Activated T-helper 1 cell treated with anti-CD3 and anti-CD28 coated beads, Interleukin-12 subunit alpha, Interleukin-12 subunit beta, Interleukin-2, Interleukin-4 antibody, amounts not matched to agents 30 ng/mL and 10 ng/mL and 1 ng/mL, durations not matched to agents 14 hours and 24 hours and 36 hours (primary cell): ENCODE results near the gene TTLL7. TPM values are rescaled to one million over a fixed set of nuclear protein-coding genes. Genes with fewer than 3 reads are reported as not detected.
"Not testable (repeated sequence)": the region's sequence is repeated elsewhere in the genome, so short reads cannot be mapped to it uniquely, and the experiment has no call there.

Experiments
- DNase-seq: peaks from one replicate; pipeline ENCODE4 v3.0.0; 2021; ENCODE audit warnings: low spot score
- H3K27ac Mint-ChIP-seq: one replicate; pipeline ENCODE4 v1.8.0; 2021; ENCODE audit warnings: mild to moderate bottlenecking, mixed read lengths
- H3K27me3 Mint-ChIP-seq: one replicate; pipeline ENCODE4 v1.8.0; 2022; ENCODE audit warnings: mild to moderate bottlenecking, moderate library complexity, mixed read lengths; ENCODE audit not compliant: insufficient read depth
- H3K36me3 Mint-ChIP-seq: one replicate; pipeline ENCODE4 v1.8.0; 2021; ENCODE audit warnings: low read depth, mixed read lengths
- H3K4me1 Mint-ChIP-seq: one replicate; pipeline ENCODE4 v1.8.0; 2021; ENCODE audit warnings: low read depth, mixed read lengths
- H3K4me3 Mint-ChIP-seq: one replicate; pipeline ENCODE4 v1.8.0; 2021; ENCODE audit warnings: mild to moderate bottlenecking, moderate library complexity, mixed read lengths
- H3K9me3 Mint-ChIP-seq: one replicate; pipeline ENCODE4 v1.8.0; 2021; ENCODE audit warnings: mixed read lengths
- intact Hi-C: fragments of 100-400 bp; cut with micrococcal nuclease; formaldehyde crosslinking; loops from one replicate; pipeline ENCODE4 v1.15.1; 2024
- total RNA-seq: library from RNA; stranded (reverse); gene quantifications from 2 replicates; pipeline ENCODE4 v1.2.3, GENCODE V29; 2022

Gene TTLL7
- total RNA-seq, 1 donor from 2014 or later: 0.29 TPM

DNA sequence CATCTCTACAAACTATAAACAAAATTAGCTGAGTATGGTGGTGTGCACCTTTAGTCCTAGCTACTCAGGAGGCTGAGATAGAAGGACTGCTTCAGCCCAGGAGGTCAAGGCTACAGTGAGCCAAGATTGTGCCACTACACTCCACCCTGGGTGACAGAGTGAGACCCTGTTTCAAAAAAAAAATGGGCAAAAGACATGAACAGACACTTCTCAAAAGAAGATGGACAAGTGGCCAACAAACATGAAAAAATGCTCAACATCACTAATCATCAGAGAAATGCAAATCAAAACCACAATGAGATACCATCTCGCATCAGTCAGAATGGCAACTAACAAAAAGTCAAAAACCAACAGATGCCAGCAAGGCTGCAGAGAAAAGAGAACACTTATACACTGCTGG lies 15.0 kb downstream of the TTLL7 start:
- DNase-seq, H3K4me3 Mint-ChIP-seq, H3K27me3 Mint-ChIP-seq, H3K9me3 Mint-ChIP-seq, intact Hi-C loops, H3K36me3 Mint-ChIP-seq, H3K27ac Mint-ChIP-seq, H3K4me1 Mint-ChIP-seq: not testable (repeated sequence)

GRCh38 chr1:83978056-83978455 lies 20.9 kb downstream of the TTLL7 start:
- Mint-ChIP-seq H3K4me3 (no peak overlapping the region), H3K36me3 (no peaks in the 10 kb centered on the region), H3K9me3 (no peaks in the 10 kb centered on the region), H3K27me3 (no peaks in the 10 kb centered on the region), H3K27ac (no peak overlapping the region), H3K4me1 (no peaks in the 10 kb centered on the region)
- intact Hi-C loops: no loop called here
- DNase-seq: no peak

DNA sequence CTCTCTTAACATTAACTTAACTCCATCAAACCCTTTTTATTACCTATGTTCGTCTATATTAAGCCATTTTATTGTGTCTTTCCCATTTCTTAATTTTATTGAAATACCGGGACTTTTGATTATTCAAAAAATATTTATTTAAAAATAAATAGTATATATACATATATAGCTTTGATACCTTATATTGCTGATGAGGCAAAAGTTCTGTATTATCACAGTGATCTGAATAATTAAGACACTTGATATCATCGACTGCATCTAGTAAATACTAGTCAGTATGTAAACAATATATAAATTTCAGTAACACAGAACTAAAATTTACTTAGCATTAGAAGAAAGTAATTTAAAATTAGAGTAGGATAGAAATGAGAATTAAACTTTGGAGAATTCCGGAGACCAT lies 22.0 kb downstream of the TTLL7 start:
- H3K4me1 Mint-ChIP-seq: no peaks in the 10 kb centered on the region
- H3K4me3 Mint-ChIP-seq: no peak overlapping the region
- intact Hi-C loops: no loop called here
- no peaks in the 10 kb centered on the region for H3K9me3 Mint-ChIP-seq
- H3K27ac Mint-ChIP-seq: no peak overlapping the region
- H3K27me3 Mint-ChIP-seq: no peaks in the 10 kb centered on the region
- no peak for DNase-seq
- no peaks in the 10 kb centered on the region for H3K36me3 Mint-ChIP-seq

- H3K4me1 Mint-ChIP-seq: no peaks in the 10 kb centered on the region
- no peak for DNase-seq
- H3K27me3 Mint-ChIP-seq: peaks cover 5% of the 10 kb centered on the region
- H3K4me3 Mint-ChIP-seq: no peak overlapping the region
- no peak overlapping the region for H3K27ac Mint-ChIP-seq
- no peaks in the 10 kb centered on the region for H3K36me3 Mint-ChIP-seq
- intact Hi-C loops: no loop called here
- no peaks in the 10 kb centered on the region for H3K9me3 Mint-ChIP-seq
These were observed 28.1 kb downstream of the TTLL7 start for GRCh38 chr1:83970802-83971201.

DNA sequence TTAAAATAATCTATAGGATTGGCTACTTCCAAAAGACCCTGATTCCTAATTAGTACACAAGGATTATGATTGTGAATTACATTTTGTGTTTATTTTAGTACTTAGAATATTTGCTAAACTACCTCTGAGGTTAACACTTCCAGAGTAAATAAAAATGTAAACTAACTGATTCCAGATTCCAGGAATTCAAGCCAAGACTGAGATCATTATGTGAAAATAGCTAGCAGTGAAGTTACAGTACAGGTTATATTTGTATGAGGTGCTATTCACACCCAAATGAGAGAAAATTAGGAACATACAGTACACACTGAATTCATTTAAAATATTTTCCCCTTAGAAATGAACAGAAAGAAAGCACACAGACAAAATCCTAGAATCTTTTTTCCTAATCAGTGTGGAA lies 28.8 kb downstream of the TTLL7 start:
- H3K36me3 Mint-ChIP-seq: no peaks in the 10 kb centered on the region
- H3K27me3 Mint-ChIP-seq: peaks cover 5% of the 10 kb centered on the region
- H3K4me3 Mint-ChIP-seq: no peak overlapping the region
- no peaks in the 10 kb centered on the region for H3K9me3 Mint-ChIP-seq
- DNase-seq: no peak
- intact Hi-C loops: no loop called here
- no peak overlapping the region for H3K27ac Mint-ChIP-seq
- no peaks in the 10 kb centered on the region for H3K4me1 Mint-ChIP-seq

GRCh38 chr1:83967336-83967735 lies 31.6 kb downstream of the TTLL7 start:
- no peak overlapping the region for H3K27ac Mint-ChIP-seq
- H3K4me3 Mint-ChIP-seq: no peak overlapping the region
- H3K9me3 Mint-ChIP-seq: no peaks in the 10 kb centered on the region
- no peaks in the 10 kb centered on the region for H3K4me1 Mint-ChIP-seq
- no peak for DNase-seq
- intact Hi-C loops: no loop called here
- no peaks in the 10 kb centered on the region for H3K36me3 Mint-ChIP-seq
- H3K27me3 Mint-ChIP-seq: peaks cover 11% of the 10 kb centered on the region

- no peak overlapping the region for H3K4me3 Mint-ChIP-seq
- no peak for DNase-seq
- H3K27ac Mint-ChIP-seq: no peak overlapping the region
- no peaks in the 10 kb centered on the region for H3K9me3 Mint-ChIP-seq
- H3K4me1 Mint-ChIP-seq: no peaks in the 10 kb centered on the region
- intact Hi-C loops: no loop called here
- H3K36me3 Mint-ChIP-seq: no peaks in the 10 kb centered on the region
- peaks cover 13% of the 10 kb centered on the region for H3K27me3 Mint-ChIP-seq
These were observed 34.8 kb downstream of the TTLL7 start for GRCh38 chr1:83964153-83964552.

- H3K36me3 Mint-ChIP-seq: no peaks in the 10 kb centered on the region
- H3K27me3 Mint-ChIP-seq: peaks cover 18% of the 10 kb centered on the region
- no peak overlapping the region for H3K27ac Mint-ChIP-seq
- no peak for DNase-seq
- H3K4me1 Mint-ChIP-seq: no peaks in the 10 kb centered on the region
- H3K4me3 Mint-ChIP-seq: no peak overlapping the region
- no peaks in the 10 kb centered on the region for H3K9me3 Mint-ChIP-seq
- intact Hi-C loops: no loop called here
These were observed 37.2 kb downstream of the TTLL7 start for GRCh38 chr1:83961571-83962295.

GRCh38 chr1:83960669-83961277 lies 38.2 kb downstream of the TTLL7 start:
- H3K4me1 Mint-ChIP-seq: no peaks in the 10 kb centered on the region
- no peaks in the 10 kb centered on the region for H3K9me3 Mint-ChIP-seq
- intact Hi-C loops: no loop called here
- H3K36me3 Mint-ChIP-seq: no peaks in the 10 kb centered on the region
- no peak for DNase-seq
- no peak overlapping the region for H3K27ac Mint-ChIP-seq
- no peak overlapping the region for H3K4me3 Mint-ChIP-seq
- peaks cover 13% of the 10 kb centered on the region for H3K27me3 Mint-ChIP-seq

DNA sequence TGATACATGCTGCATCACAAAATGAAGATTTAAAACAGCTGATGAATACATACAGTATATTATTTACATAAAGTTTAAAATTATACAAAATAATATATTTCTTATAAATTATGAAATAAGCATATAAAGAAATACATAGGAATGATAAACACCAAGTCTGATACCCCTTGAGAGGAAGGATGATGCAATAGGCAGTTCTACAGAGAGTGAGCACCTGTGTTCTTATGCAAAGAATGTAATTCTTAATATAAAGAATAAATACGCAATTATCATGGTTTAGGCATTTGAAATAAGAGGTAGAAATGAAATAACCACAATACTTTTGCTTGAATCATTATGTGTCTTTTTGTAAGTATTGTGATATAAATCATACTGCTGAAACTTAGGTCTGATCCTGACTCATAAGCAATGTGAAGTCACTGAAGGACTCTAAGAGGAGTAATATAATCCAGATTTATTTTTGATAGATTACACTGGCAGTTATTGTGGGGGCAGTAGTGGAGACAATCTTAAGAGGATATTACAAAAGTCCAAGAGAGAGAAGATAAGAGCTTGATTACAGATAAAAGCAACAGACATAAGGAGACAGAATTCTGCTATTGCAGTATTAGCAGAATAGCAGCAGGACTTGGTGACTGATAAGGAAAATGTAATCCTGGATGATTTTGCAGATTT lies 39.0 kb downstream of the TTLL7 start:
- H3K27me3 Mint-ChIP-seq: peaks cover 13% of the 10 kb centered on the region
- no peaks in the 10 kb centered on the region for H3K36me3 Mint-ChIP-seq
- H3K4me1 Mint-ChIP-seq: no peaks in the 10 kb centered on the region
- no peaks in the 10 kb centered on the region for H3K9me3 Mint-ChIP-seq
- no peak overlapping the region for H3K27ac Mint-ChIP-seq
- H3K4me3 Mint-ChIP-seq: no peak overlapping the region
- DNase-seq: no peak
- intact Hi-C loops: no loop called here

- intact Hi-C loops: no loop called here
- H3K27ac Mint-ChIP-seq: no peak overlapping the region
- H3K4me3 Mint-ChIP-seq: no peak overlapping the region
- peaks cover 10% of the 10 kb centered on the region for H3K27me3 Mint-ChIP-seq
- H3K4me1 Mint-ChIP-seq: no peaks in the 10 kb centered on the region
- H3K36me3 Mint-ChIP-seq: no peaks in the 10 kb centered on the region
- no peaks in the 10 kb centered on the region for H3K9me3 Mint-ChIP-seq
- no peak for DNase-seq
These were observed 40.2 kb downstream of the TTLL7 start for GRCh38 chr1:83958704-83959103.

- intact Hi-C loops: no loop called here
- no peaks in the 10 kb centered on the region for H3K9me3 Mint-ChIP-seq
- H3K27ac Mint-ChIP-seq: no peak overlapping the region
- no peak for DNase-seq
- H3K36me3 Mint-ChIP-seq: no peaks in the 10 kb centered on the region
- H3K4me1 Mint-ChIP-seq: no peaks in the 10 kb centered on the region
- no peak overlapping the region for H3K4me3 Mint-ChIP-seq
- H3K27me3 Mint-ChIP-seq: peaks cover 9% of the 10 kb centered on the region
These were observed 44.6 kb downstream of the TTLL7 start for GRCh38 chr1:83954166-83954823.

GRCh38 chr1:83950106-83950661 lies 48.7 kb downstream of the TTLL7 start:
- Mint-ChIP-seq H3K4me3 (no peak overlapping the region), H3K27me3 (peaks cover 4% of the 10 kb centered on the region), H3K9me3 (no peaks in the 10 kb centered on the region), H3K36me3 (no peaks in the 10 kb centered on the region), H3K4me1 (no peaks in the 10 kb centered on the region), H3K27ac (no peak overlapping the region)
- DNase-seq: no peak
- intact Hi-C loops: no loop called here
